GM12801 (cell line): Measurements from ENCODE around the gene NUP62.

ENCODE experiments used
- TF ChIP-seq, protein P1 (sequence below): IDR thresholded peaks from one replicate; pipeline ENCODE4 v1.5.1; 2011; ENCODE audit warnings: control low read depth; ENCODE audit not compliant: insufficient read length; ENCODE audit errors: extremely low read depth

Gene NUP62

GRCh38 chr19:49954092-49954829 lies 25.0 kb upstream of the NUP62 start:
- TF ChIP-seq, protein P1, sequence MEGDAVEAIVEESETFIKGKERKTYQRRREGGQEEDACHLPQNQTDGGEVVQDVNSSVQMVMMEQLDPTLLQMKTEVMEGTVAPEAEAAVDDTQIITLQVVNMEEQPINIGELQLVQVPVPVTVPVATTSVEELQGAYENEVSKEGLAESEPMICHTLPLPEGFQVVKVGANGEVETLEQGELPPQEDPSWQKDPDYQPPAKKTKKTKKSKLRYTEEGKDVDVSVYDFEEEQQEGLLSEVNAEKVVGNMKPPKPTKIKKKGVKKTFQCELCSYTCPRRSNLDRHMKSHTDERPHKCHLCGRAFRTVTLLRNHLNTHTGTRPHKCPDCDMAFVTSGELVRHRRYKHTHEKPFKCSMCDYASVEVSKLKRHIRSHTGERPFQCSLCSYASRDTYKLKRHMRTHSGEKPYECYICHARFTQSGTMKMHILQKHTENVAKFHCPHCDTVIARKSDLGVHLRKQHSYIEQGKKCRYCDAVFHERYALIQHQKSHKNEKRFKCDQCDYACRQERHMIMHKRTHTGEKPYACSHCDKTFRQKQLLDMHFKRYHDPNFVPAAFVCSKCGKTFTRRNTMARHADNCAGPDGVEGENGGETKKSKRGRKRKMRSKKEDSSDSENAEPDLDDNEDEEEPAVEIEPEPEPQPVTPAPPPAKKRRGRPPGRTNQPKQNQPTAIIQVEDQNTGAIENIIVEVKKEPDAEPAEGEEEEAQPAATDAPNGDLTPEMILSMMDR = no peak

GRCh38 chr19:49953416-49953815 lies 24.1 kb upstream of the NUP62 start:
- TF ChIP-seq, protein P1 = no peak

DNA sequence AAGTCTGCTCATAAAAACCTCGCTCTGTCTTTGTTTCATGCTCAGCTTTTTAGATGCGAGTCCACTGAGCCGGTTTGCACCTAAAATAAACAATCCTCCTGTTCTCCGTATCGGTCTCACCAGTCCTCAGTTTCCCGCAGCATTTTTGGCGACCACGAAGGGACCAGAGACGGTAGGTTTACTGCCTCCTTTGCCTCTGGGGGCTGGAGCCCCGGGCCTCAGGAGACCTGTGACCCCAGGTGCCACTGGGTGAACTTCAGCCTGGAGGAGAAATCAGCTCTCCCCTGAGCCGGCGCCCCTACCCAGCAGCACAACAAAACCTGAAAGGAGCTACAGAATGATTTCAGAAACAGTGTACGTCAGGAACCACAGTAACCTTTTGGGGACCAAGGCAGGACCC lies 23.6 kb upstream of the NUP62 start:
- TF ChIP-seq, protein P1 = no peak

- TF ChIP-seq, protein P1 = no peak
Observed at GRCh38 chr19:49952479-49952836, 23.2 kb upstream of the NUP62 start.

DNA sequence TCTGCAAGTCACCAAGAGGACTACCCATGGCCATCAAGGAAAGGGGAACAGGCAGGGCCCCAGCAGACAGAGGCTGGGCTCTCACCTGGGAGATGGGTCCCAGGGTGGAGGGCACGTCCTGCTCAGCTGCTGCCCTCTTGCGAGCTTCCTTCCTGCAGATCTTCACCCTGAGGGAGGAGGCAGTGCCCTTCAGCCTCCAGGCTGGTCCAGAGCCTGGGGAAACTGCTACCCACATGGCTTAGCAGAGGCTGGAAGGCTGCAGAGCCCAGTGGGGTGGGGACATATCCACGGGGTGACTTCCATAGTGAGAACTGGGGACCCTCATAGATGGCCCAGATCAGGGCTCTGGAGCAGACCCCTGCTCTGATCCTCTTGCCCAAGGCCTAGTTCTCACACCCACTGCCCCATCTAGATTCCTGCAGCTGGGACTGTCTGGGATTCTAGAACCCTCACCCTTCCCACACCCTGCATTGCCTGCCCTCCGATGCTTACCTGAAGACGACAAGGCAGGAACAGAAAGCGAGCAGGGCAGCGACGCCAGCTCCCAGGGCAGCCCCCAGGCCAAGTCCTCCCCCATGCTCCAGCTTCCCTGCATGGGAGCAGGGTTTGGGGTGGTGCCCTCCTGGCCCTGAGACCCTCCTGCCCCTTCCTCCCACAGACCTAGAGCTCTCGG lies 22.6 kb upstream of the NUP62 start:
- TF ChIP-seq, protein P1 = no peak

- TF ChIP-seq, protein P1 = no peak
Observed at GRCh38 chr19:49950956-49951526, 21.7 kb upstream of the NUP62 start.

GRCh38 chr19:49950590-49950948 lies 21.3 kb upstream of the NUP62 start:
- TF ChIP-seq, protein P1 = no peak
